Ishikawa (cell line): ENCODE results near the gene NEGR1.

Experiments used
- CREB1 ChIP-seq: IDR thresholded peaks from 2 replicates; pipeline ENCODE4 v1.6.1; 2012; ENCODE audit warnings: low read depth
- EP300 ChIP-seq: IDR thresholded peaks from 2 replicates; pipeline ENCODE4 v1.6.1; 2012; ENCODE audit warnings: borderline replicate concordance
- MAX ChIP-seq: IDR thresholded peaks from 2 replicates; pipeline ENCODE4 v1.6.1; 2012
- NFIC ChIP-seq: IDR thresholded peaks from 2 replicates; pipeline ENCODE4 v1.6.1; 2012
- RAD21 ChIP-seq: IDR thresholded peaks from 2 replicates; pipeline ENCODE4 v1.6.1; 2012; ENCODE audit warnings: low read depth
- REST ChIP-seq: IDR thresholded peaks from 2 replicates; pipeline ENCODE4 v1.6.1; 2012; ENCODE audit warnings: low read depth, mild to moderate bottlenecking

DNA sequence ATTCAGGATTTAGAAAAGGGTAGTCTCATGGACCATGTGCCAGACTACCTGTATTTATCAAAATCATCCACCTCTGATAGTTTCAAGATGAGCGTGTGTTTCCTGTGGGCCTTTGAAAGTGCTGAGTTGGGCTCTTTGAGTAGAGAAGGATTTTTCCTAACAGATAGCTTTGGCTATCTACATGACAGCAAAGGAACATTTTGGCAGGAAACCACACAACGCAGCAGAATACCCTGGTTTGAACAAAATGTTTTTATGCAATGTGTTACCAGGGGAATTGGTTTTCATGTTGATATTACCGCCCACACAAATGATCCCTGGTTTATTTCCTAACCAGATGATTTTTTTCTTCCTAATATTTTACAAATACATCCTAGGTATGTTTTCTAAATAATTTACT, 431.4 kb downstream of the NEGR1 start:
- no peak for TF ChIP-seq EP300
- no peak for TF ChIP-seq MAX
- no peak for TF ChIP-seq CREB1
- no peak for TF ChIP-seq RAD21
- no peak for TF ChIP-seq NFIC
- no peak for TF ChIP-seq REST
